RWPE1 (cell line): ENCODE results near the gene UPK2.
"Not testable (repeated sequence)": the region's sequence is repeated elsewhere in the genome, so short reads cannot be mapped to it uniquely, and the experiment has no call there.

Experiments
- CTCF ChIA-PET: fragments of 350-600 bp; sonication (Branson Sonifier 250); formaldehyde crosslinking; extraction: SDS; loops from one replicate; lab custom pipeline; 2021; lab: Yijun Ruan, JAX
- POLR2A ChIA-PET: fragments of 400-600 bp; formaldehyde crosslinking; extraction: SDS; loops from one replicate; lab custom pipeline; 2020; ENCODE audit warnings: antibody characterized with exemption; ENCODE audit not compliant: low non-redundant PET; lab: Yijun Ruan, JAX
- DNase-seq: peaks from one replicate; pipeline ENCODE4 v3.0.0; 2012; ENCODE audit warnings: low spot score
- H3K27ac ChIP-seq: fragments of 450-650 bp; 2 replicates; pipeline ENCODE4 v1.5.1; 2017
- TF ChIP-seq, protein P1 (sequence below): fragments of 450-650 bp; conservative IDR thresholded peaks from 2 replicates; pipeline ENCODE4 v1.5.1; 2017; ENCODE audit warnings: low read depth, mild to moderate bottlenecking

Gene UPK2

DNA sequence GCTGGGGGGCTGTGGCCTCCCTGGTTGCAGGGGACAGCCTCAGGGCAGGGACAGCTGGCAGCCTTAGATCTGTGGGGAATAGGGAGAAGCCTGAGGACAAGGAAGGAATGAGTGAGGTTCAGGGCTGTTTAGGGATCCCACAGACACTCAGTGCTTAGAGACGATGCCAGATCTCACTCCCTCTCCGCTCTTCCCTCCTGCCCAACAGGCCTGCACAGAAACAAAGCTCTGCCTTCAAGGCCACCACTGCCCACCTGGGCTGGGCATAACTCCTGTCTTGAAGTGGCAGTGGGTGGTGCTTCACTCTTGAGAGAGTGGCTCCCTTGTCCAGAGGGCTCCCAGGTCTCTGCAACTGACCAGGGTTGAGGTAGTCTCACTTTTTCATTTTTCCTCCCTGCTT is 28.7 kb downstream of the UPK2 start:
- POLR2A ChIA-PET = interaction anchor here (0.7 kb wide), 1 partner anchor 13 kb away, joined by 3 read pairs; no protein-coding TSS in a partner anchor
- peak overlapping the region; percentile 6 for H3K27ac ChIP-seq
- CTCF ChIA-PET = no interaction called here
- DNase-seq = no peak
- TF ChIP-seq, protein P1, sequence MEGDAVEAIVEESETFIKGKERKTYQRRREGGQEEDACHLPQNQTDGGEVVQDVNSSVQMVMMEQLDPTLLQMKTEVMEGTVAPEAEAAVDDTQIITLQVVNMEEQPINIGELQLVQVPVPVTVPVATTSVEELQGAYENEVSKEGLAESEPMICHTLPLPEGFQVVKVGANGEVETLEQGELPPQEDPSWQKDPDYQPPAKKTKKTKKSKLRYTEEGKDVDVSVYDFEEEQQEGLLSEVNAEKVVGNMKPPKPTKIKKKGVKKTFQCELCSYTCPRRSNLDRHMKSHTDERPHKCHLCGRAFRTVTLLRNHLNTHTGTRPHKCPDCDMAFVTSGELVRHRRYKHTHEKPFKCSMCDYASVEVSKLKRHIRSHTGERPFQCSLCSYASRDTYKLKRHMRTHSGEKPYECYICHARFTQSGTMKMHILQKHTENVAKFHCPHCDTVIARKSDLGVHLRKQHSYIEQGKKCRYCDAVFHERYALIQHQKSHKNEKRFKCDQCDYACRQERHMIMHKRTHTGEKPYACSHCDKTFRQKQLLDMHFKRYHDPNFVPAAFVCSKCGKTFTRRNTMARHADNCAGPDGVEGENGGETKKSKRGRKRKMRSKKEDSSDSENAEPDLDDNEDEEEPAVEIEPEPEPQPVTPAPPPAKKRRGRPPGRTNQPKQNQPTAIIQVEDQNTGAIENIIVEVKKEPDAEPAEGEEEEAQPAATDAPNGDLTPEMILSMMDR = no peak

DNA sequence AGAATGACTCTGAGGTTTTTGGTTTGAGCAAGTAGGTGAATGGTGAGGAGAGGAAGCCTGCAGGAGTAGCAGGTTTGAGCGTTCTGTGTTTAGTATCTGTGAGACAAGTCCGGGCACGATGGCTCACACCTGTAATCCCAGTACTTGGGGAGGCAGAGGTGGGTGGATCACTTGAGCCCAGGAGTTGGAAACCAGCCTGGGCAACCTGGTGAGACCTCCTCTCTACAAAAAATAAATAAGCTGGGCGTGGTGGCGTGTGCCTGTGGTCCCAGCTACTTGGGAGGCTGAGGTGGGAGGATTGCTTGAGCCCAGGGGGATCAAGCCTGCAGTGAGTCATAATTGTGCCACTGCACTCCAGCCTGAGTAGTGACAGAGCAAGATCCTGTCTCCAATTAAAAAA is 32.2 kb downstream of the UPK2 start:
- POLR2A ChIA-PET = no interaction called here
- CTCF ChIA-PET = interaction anchor here (0.7 kb wide), 1 partner anchor 68 kb away, joined by 3 read pairs; no protein-coding TSS in a partner anchor

DNA sequence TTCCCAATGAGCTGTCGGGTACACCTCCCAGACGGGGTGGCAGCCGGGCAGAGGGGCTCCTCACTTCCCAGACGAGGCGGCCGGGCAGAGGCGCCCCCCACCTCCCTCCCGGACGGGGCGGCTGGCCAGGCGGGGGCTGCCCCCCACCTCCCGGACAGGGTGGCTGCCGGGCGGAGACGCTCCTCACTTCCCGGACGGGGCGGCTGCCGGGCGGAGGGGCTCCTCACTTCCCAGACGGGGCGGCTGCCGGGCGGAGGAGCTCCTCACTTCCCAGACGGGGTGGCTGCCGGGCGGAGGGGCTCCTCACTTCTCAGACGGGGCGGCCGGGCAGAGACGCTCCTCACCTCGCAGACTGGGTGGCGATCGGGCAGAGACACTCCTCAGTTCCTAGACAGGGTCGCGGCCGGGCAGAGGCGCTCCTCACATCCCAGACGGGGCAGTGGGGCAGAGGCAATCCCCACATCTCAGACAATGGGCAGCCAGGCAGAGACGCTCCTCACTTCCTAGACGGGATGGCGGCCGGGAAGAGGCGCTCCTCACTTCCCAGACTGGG is 35.5 kb downstream of the UPK2 start:
- POLR2A ChIA-PET, H3K27ac ChIP-seq, DNase-seq, CTCF ChIA-PET: not testable (repeated sequence)

More for the DNA sequence above, 32.2 kb downstream of the UPK2 start:
- TF ChIP-seq, protein P1 = no peak
- DNase-seq = peak; percentile 65
- peak overlapping the region; percentile 80 for H3K27ac ChIP-seq

DNA sequence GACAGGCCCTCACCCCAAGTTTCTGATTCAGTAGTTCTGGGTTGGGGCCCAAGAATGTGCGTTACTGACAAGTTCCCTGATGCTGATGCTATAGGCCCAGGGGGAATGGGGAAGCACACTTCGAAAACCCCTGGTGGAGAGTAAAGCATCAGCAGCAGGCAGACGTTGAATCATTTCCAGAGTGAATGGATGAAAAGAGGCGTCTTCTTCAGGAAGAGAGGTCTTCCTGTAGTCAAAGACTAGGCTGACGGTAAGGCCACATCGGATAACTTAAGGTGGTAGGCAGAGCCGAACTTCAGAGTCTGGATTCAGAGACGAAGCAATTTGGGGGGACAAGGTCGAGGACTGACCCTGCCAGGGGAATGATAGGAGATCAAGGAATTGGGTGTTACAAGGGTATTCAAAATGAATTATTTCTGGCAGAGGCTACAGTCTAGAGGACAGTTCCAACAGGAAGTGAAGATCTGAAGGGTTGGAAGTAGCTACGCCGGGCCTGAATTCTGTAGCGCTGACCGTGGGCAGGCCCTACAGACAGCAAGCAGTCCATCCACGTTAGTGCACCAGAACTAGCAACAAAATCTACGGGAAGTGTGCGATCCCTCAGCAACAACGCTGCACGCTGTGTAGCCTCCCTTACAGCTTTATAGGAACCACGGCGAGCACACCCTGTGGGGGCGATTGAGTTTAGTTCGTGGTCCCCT is 41.0 kb downstream of the UPK2 start:
- TF ChIP-seq, protein P1 = no peak
- CTCF ChIA-PET = interaction anchor here (0.6 to 1.0 kb wide), 2 partner anchors 19 to 1765 kb away, joined by 3 read pairs; partner anchors contain the start of genes PCSK7 and RNF214
- no peak for DNase-seq
- POLR2A ChIA-PET = interaction anchor here (0.5 kb wide), 1 partner anchor 12 kb away, joined by 3 read pairs; no protein-coding TSS in a partner anchor
- peak overlapping the region; percentile 83 for H3K27ac ChIP-seq

DNA sequence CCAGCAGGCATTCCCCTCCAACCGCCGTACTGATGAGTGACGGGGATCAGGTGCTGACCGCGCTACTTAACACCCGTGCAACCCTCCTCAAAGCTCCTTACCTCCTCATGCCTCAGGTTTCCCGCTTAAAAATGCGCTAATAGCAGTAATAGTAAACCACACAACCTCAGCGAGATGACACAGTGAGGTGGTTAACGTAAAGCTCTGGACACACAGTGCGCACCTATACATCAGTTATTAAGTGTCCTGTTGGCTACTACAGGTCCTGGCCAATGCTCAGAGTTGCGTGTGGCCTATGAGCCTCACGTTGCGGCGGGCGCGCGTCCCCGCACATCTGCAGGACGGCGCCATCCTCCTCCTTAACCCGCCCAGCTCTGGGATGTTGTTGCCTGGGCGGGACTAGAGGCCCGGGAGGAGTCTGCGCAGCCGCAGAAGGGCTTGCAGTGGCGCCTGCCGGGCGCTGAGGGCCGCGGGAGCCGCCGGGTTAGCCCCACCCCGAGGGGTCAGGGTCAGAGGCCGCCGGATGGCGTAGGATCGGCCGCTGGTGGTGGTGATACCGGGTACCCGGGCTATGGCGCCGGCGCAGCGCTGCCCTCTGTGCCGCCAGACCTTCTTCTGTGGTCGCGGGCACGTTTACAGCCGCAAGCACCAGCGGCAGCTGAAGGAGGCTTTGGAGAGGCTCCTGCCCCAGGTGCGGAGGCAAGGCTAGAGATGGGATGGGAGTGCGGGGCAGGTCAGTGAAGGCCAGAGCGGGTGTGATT is 41.7 kb downstream of the UPK2 start, which contains the start of gene CENATAC:
Gene CENATAC (plus strand): TSS at position 512 of the 761 bp plus-strand sequence. CDS start 60 bp downstream, at position 572.
- ChIA-PET POLR2A (interaction anchor here (0.5 kb wide), 1 partner anchor 13 kb away, joined by 3 read pairs; no protein-coding TSS in a partner anchor), CTCF (interaction anchor here (0.6 to 1.0 kb wide), 2 partner anchors 18 to 1766 kb away, joined by 3 read pairs; partner anchors contain the start of genes PCSK7 and RNF214)

DNA sequence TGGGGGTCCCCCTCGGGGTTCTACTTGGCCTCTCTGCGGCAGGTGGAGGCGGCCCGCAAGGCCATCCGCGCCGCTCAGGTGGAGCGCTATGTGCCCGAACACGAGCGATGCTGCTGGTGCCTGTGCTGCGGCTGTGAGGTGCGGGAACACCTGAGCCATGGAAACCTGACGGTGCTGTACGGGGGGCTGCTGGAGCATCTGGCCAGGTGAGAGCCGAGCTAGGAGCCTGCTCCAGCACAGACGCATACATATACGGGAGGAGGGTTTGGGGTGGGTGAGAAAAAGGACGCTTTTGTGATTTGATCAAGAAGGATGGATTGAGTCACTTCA is 42.3 kb downstream of the UPK2 start:
- ChIA-PET CTCF (interaction anchor here (1.0 kb wide), 3 partner anchors 16 to 89 kb away, joined by 3 to 4 read pairs (median 4); no protein-coding TSS in a partner anchor), POLR2A (no interaction called here)
- no peak for DNase-seq
- H3K27ac ChIP-seq = peak overlapping the region; percentile 83
- TF ChIP-seq, protein P1 = no peak

More for the DNA sequence above, 41.7 kb downstream of the UPK2 start, which contains the start of gene CENATAC:
- DNase-seq = peak; percentile 99
- TF ChIP-seq, protein P1 = no peak
- H3K27ac ChIP-seq = peak within 1 kb of the TSS; percentile 83
